HEK293 (cell line): Measurements from ENCODE around the gene GJB2.

Experiments
- CTCF ChIA-PET: fragments of 350-600 bp; formaldehyde crosslinking; extraction: SDS; loops from one replicate; lab custom pipeline; 2021; ENCODE audit warnings: antibody characterized with exemption; lab: Yijun Ruan, JAX
- POLR2A ChIA-PET: fragments of 300-600 bp; formaldehyde crosslinking; extraction: SDS; loops from one replicate; lab custom pipeline; 2020; ENCODE audit warnings: antibody characterized with exemption, inconsistent platforms; lab: Yijun Ruan, JAX
- H3K27ac ChIP-seq: fragments of 200-500 bp; sonication (Bioruptor generic); 2 replicates; pipeline ENCODE4 v1.5.1; 2014; ENCODE audit warnings: low read depth, low read length, control low read depth, inconsistent platforms; ENCODE audit errors: extremely low read depth
- H3K36me3 ChIP-seq, 2 experiments: fragments of 200-500 bp in 1 of 2; sonication (Bioruptor generic) in 1 of 2; 1 replicate in 1 of 2; 2 replicates in 1 of 2; pipeline ENCODE4 v1.5.1; 2014 to 2017; ENCODE audit warnings: inconsistent platforms in 2 of 2, low read length in 2 of 2; ENCODE audit not compliant: control insufficient read depth in 2 of 2, insufficient read depth in 1 of 2
- H3K4me1 ChIP-seq: fragments of 200-500 bp; sonication (Bioruptor generic); 2 replicates; pipeline ENCODE4 v1.5.1; 2014; ENCODE audit warnings: mild to moderate bottlenecking, low read length, inconsistent platforms; ENCODE audit not compliant: control insufficient read depth, insufficient read depth
- H3K4me3 ChIP-seq: 2 replicates; pipeline ENCODE4 v1.5.1; 2011; ENCODE audit warnings: low read depth, mild to moderate bottlenecking, control low read depth, low read length, moderate library complexity
- H3K9me3 ChIP-seq: fragments of 200-500 bp; sonication (Bioruptor generic); 2 replicates; pipeline ENCODE4 v1.5.1; 2014; ENCODE audit warnings: low read depth, low read length, inconsistent platforms; ENCODE audit not compliant: control insufficient read depth, insufficient read depth
- BCL11B ChIP-seq: fragments of 450-650 bp; formaldehyde crosslinking; IDR thresholded peaks from 2 replicates; pipeline ENCODE4 v1.5.1; 2016; ENCODE audit warnings: low read depth, missing biosample characterization, missing genetic modification characterization
- KLF7 ChIP-seq: fragments of 450-650 bp; formaldehyde crosslinking; IDR thresholded peaks from 2 replicates; pipeline ENCODE4 v1.5.1; 2016; ENCODE audit warnings: missing biosample characterization, missing genetic modification characterization, borderline replicate concordance
- PRDM10 ChIP-seq: fragments of 450-650 bp; formaldehyde crosslinking; IDR thresholded peaks from 2 replicates; pipeline ENCODE4 v1.5.1; 2016; ENCODE audit warnings: missing biosample characterization, missing genetic modification characterization
- SCRT1 ChIP-seq: fragments of 450-650 bp; formaldehyde crosslinking; IDR thresholded peaks from 2 replicates; pipeline ENCODE4 v1.5.1; 2016; ENCODE audit warnings: missing biosample characterization, missing genetic modification characterization, borderline replicate concordance
- ZBTB10 ChIP-seq: fragments of 450-650 bp; formaldehyde crosslinking; IDR thresholded peaks from 2 replicates; pipeline ENCODE4 v1.5.1; 2016; ENCODE audit warnings: missing biosample characterization, missing genetic modification characterization
- ZBTB21 ChIP-seq: fragments of 450-650 bp; formaldehyde crosslinking; IDR thresholded peaks from 2 replicates; pipeline ENCODE4 v1.5.1; 2017; ENCODE audit warnings: missing biosample characterization, missing genetic modification characterization
- ZNF112 ChIP-seq: fragments of 450-650 bp; formaldehyde crosslinking; IDR thresholded peaks from 2 replicates; pipeline ENCODE4 v1.5.0; 2017; ENCODE audit warnings: missing biosample characterization, missing genetic modification characterization
- ZNF155 ChIP-seq: fragments of 450-650 bp; formaldehyde crosslinking; IDR thresholded peaks from 2 replicates; pipeline ENCODE4 v1.5.1; 2016; ENCODE audit warnings: missing biosample characterization, missing genetic modification characterization
- ZNF157 ChIP-seq: fragments of 450-650 bp; formaldehyde crosslinking; IDR thresholded peaks from 2 replicates; pipeline ENCODE4 v1.5.1; 2016; ENCODE audit warnings: missing biosample characterization, missing genetic modification characterization
- ZNF24 ChIP-seq: fragments of 450-650 bp; formaldehyde crosslinking; IDR thresholded peaks from 2 replicates; pipeline ENCODE4 v1.5.1; 2016; ENCODE audit warnings: missing biosample characterization, missing genetic modification characterization
- ZNF248 ChIP-seq: fragments of 450-650 bp; formaldehyde crosslinking; IDR thresholded peaks from 2 replicates; pipeline ENCODE4 v1.5.1; 2017; ENCODE audit warnings: missing biosample characterization, missing genetic modification characterization
- ZNF473 ChIP-seq: fragments of 450-650 bp; formaldehyde crosslinking; IDR thresholded peaks from 2 replicates; pipeline ENCODE4 v1.5.1; 2017; ENCODE audit warnings: missing biosample characterization, missing genetic modification characterization
- ZNF521 ChIP-seq: fragments of 450-650 bp; formaldehyde crosslinking; IDR thresholded peaks from 2 replicates; pipeline ENCODE4 v1.5.1; 2017; ENCODE audit warnings: missing biosample characterization, mild to moderate bottlenecking, missing genetic modification characterization
- ZNF529 ChIP-seq: fragments of 450-650 bp; formaldehyde crosslinking; IDR thresholded peaks from 2 replicates; pipeline ENCODE4 v1.5.1; 2017; ENCODE audit warnings: missing genetic modification characterization, missing biosample characterization; ENCODE audit not compliant: insufficient replicate concordance
- ZNF560 ChIP-seq: fragments of 450-650 bp; formaldehyde crosslinking; IDR thresholded peaks from 2 replicates; pipeline ENCODE4 v1.5.1; 2017; ENCODE audit warnings: missing biosample characterization, missing genetic modification characterization, borderline replicate concordance
- ZNF571 ChIP-seq: fragments of 450-650 bp; formaldehyde crosslinking; IDR thresholded peaks from 2 replicates; pipeline ENCODE4 v1.5.0; 2017; ENCODE audit warnings: missing biosample characterization, missing genetic modification characterization
- ZNF600 ChIP-seq: fragments of 450-650 bp; formaldehyde crosslinking; IDR thresholded peaks from 2 replicates; pipeline ENCODE4 v1.5.1; 2016; ENCODE audit warnings: missing biosample characterization, missing genetic modification characterization
- ZNF624 ChIP-seq: fragments of 450-650 bp; formaldehyde crosslinking; IDR thresholded peaks from 2 replicates; pipeline ENCODE4 v1.5.1; 2017; ENCODE audit warnings: missing biosample characterization, missing genetic modification characterization
- ZNF639 ChIP-seq: fragments of 450-650 bp; formaldehyde crosslinking; IDR thresholded peaks from 2 replicates; pipeline ENCODE4 v1.5.1; 2016; ENCODE audit warnings: missing biosample characterization, missing genetic modification characterization
- ZNF747 ChIP-seq: fragments of 450-650 bp; formaldehyde crosslinking; IDR thresholded peaks from 2 replicates; pipeline ENCODE4 v1.5.1; 2016; ENCODE audit warnings: missing biosample characterization, missing genetic modification characterization
- ZNF776 ChIP-seq: fragments of 450-650 bp; formaldehyde crosslinking; IDR thresholded peaks from 2 replicates; pipeline ENCODE4 v1.5.0; 2017; ENCODE audit warnings: missing biosample characterization, missing genetic modification characterization, borderline replicate concordance
- ZNF830 ChIP-seq: fragments of 450-650 bp; IDR thresholded peaks from 2 replicates; pipeline ENCODE4 v1.5.0; 2018; ENCODE audit warnings: missing biosample characterization, missing genetic modification characterization, low read depth, mild to moderate bottlenecking, moderate library complexity

Gene GJB2

GRCh38 chr13:20186771-20187170 is 6.0 kb downstream of the GJB2 start (continued):
- TF ChIP-seq ZNF157 (tag by site-specific recombination) (no peak), KLF7 (tag by site-specific recombination) (no peak), ZNF560 (tag by site-specific recombination) (no peak), ZNF600 (tag by site-specific recombination) (no peak), ZNF155 (tag by site-specific recombination) (no peak), ZNF776 (no peak), ZNF529 (tag by site-specific recombination) (no peak), ZNF473 (tag by site-specific recombination) (no peak), ZBTB10 (tag by site-specific recombination) (no peak)

GRCh38 chr13:20185366-20186056 is 7.2 kb downstream of the GJB2 start:
- Histone ChIP-seq H3K9me3 (no peaks in the 10 kb centered on the region), H3K36me3 (peaks cover 0 to 27% of the 10 kb centered on the region in 2 experiments; a peak in 1 of 3 replicates), H3K27ac (no peak overlapping the region), H3K4me1 (no peaks in the 10 kb centered on the region), H3K4me3 (no peak overlapping the region)
- ChIA-PET CTCF (interaction anchor here (0.6 to 2.1 kb wide), 6 partner anchors 12 to 518 kb away, joined by 3 to 7 read pairs (median 4); partner anchors contain the start of genes GJA3 and IL17D), POLR2A (no interaction called here)
- TF ChIP-seq ZBTB21 (tag by site-specific recombination) = no peak
- no peak for TF ChIP-seq PRDM10 (tag by site-specific recombination)
- TF ChIP-seq ZNF248 (tag by site-specific recombination) = no peak
- TF ChIP-seq ZNF571 (tag by site-specific recombination) = no peak
- TF ChIP-seq ZNF24 (tag by site-specific recombination) = no peak
- TF ChIP-seq ZBTB10 (tag by site-specific recombination) = no peak
- TF ChIP-seq BCL11B (tag by site-specific recombination) = no peak
- no peak for TF ChIP-seq ZNF639 (tag by site-specific recombination)
- no peak for TF ChIP-seq ZNF624 (tag by site-specific recombination)
- TF ChIP-seq ZNF521 (tag by site-specific recombination) = no peak
- no peak for TF ChIP-seq SCRT1 (tag by site-specific recombination)
- no peak for TF ChIP-seq ZNF112
- TF ChIP-seq ZNF830 (tag by site-specific recombination) = no peak
- TF ChIP-seq ZNF747 = no peak
